Kidney (tissue), 14 donors: ENCODE results near the gene RPL13. TPM values are rescaled to one million over a fixed set of nuclear protein-coding genes. Genes with fewer than 3 reads are reported as not detected.
A peak's percentile ranks its signal among the peaks of the same experiment; 100 is the strongest.

ENCODE experiments used
- DNase-seq, 5 donors: peaks; one replicate each; pipeline ENCODE4 v3.0.0-alpha.2; 2013 to 2020
- FAIRE-seq: peaks from 2 replicates; lab custom pipeline; 2012; peaks lifted over from hg19 to GRCh38; lab: Jason Lieb, UNC
- H3K27ac ChIP-seq, 2 donors: one replicate each; pipeline ENCODE4 v1.7.0; 2013; ENCODE audit warnings: low read depth in 2 of 2, low read length in 2 of 2, inconsistent platforms in 1 of 2
- H3K27me3 ChIP-seq: one replicate; pipeline ENCODE4 v1.7.1; 2013; ENCODE audit warnings: low read length, inconsistent platforms; ENCODE audit not compliant: control insufficient read depth, insufficient read depth
- H3K36me3 ChIP-seq, 3 donors: one replicate each; pipeline versions ENCODE4 v1.7.0 to v1.7.1; 2013; ENCODE audit warnings: low read length in 3 of 3, control low read depth in 1 of 3, inconsistent platforms in 1 of 3; ENCODE audit not compliant: insufficient read depth in 3 of 3, control insufficient read depth in 2 of 3
- H3K4me1 ChIP-seq, 3 donors: one replicate each; pipeline versions ENCODE4 v1.7.0 to v1.7.1; 2013; ENCODE audit warnings: low read length in 3 of 3, inconsistent platforms in 1 of 3, low read depth in 1 of 3; ENCODE audit not compliant: control insufficient read depth in 2 of 3, insufficient read depth in 2 of 3
- H3K4me3 ChIP-seq, 3 donors: one replicate each; pipeline versions ENCODE4 v1.7.0 to v1.8.1; 2013; ENCODE audit warnings: low read length in 3 of 3, control low read depth in 1 of 3, inconsistent platforms in 1 of 3
- H3K9ac ChIP-seq, 3 donors: one replicate each; pipeline versions ENCODE4 v1.7.0 to v1.7.1; 2013; ENCODE audit warnings: low read length in 3 of 3, control low read depth in 1 of 3, inconsistent platforms in 1 of 3
- H3K9me3 ChIP-seq, 3 donors: one replicate each; pipeline versions ENCODE4 v1.7.0 to v1.7.1; 2013; ENCODE audit warnings: low read length in 3 of 3, control low read depth in 1 of 3, inconsistent platforms in 1 of 3; ENCODE audit not compliant: control insufficient read depth in 2 of 3, insufficient read depth in 1 of 3
- CTCF ChIP-seq: IDR thresholded peaks from 3 replicates; pipeline ENCODE4 v1.5.1; 2012; ENCODE audit warnings: mild to moderate bottlenecking, moderate library complexity, borderline replicate concordance; ENCODE audit not compliant: insufficient read depth; ENCODE audit errors: extremely low read depth
- intact Hi-C: fragments of 100-400 bp; cut with DNase I; formaldehyde crosslinking; loops from one replicate; pipeline ENCODE4 v1.11.1; 2022
- polyA plus RNA-seq: library from polyadenylated mRNA; stranded (reverse); fragments of 350-450 nt; fragmentation: Illumina TruSeq; extraction: RNeasy Lipid Tissue Mini Kit (QIAGEN cat#74804); gene quantifications from one replicate; pipeline ENCODE4 v1.2.3, GENCODE V29; 2014; ENCODE audit warnings: low read depth, low replicate concordance; ENCODE audit not compliant: insufficient read depth
- total RNA-seq: library from RNA; stranded (reverse); fragmentation: NEBNext Ultra II Directional; extraction: Animal tissue kit (Norgen Biotek cat#: 25700); gene quantifications from one replicate; pipeline ENCODE4 v1.2.1, GENCODE V29; 2021
- donor health status: control.
- donor health status: control.
- donor health status: control.
- donor health status: control.
- donor health status: control.
- donor health status: DM: yes; HTN: yes; CAD: no.
- donor health status: Normal renal cell carcinoma (clear cell type).

The RPL13 gene
- total and polyA plus RNA-seq, 2 donors from 2014 or later, result 1,694 to 3,146 TPM

- H3K9me3 ChIP-seq, result no peaks in the 10 kb centered on the region
- DNase-seq, result no peak
- peaks cover 0 to 7% (median 4%) of the 10 kb centered on the region in 3 donors for H3K4me1 ChIP-seq
- H3K27ac ChIP-seq, result no peak overlapping the region
- no peak overlapping the region for H3K4me3 ChIP-seq
- intact Hi-C loops, result no loop called here
- no peak overlapping the region for H3K9ac ChIP-seq
- H3K27me3 ChIP-seq, result no peaks in the 10 kb centered on the region
- no peaks in the 10 kb centered on the region for H3K36me3 ChIP-seq
- TF ChIP-seq CTCF, result no peak
- FAIRE-seq, result no peak
Observed at GRCh38 chr16:89610108-89610453, 49.6 kb downstream of the RPL13 start.

DNA sequence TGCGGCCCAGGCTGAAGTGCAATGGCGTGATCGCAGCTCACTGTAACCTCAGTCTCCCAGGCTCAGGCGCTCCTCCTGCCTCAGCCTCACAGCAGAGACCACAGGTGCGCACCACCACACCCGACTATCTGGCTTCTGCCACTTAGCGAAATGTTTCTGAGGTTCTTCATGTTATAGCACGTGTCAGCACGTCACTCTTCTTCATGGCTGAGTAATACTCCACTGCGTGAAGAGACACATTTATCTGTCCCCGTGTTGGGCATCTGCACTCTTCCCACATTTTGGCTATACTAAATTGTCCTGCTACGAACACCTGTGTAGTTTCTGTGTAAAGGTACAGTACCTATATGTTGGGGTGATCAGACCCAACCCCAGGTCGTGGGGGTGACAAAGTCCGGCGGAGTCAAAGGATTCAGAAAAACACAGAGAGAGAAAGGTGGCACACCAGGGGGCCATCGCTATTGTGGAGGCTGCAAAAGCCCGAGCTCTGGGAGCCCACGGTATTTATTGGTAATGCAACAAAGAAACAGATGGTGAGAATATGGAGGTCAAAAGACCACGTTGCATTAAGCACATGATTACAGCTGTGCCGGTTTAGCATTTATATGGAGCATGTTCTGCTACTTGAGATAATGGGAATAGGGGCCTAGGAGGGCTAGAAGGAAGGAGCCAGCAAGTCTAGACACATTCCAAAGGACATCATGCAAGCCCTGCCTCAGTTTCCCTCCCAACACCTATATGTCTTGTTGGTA is 52.1 kb downstream of the RPL13 start:
- Histone ChIP-seq H3K4me3 (no peak overlapping the region), H3K9ac (no peak overlapping the region), H3K36me3 (no peaks in the 10 kb centered on the region), H3K9me3 (no peaks in the 10 kb centered on the region), H3K27ac (no peak overlapping the region), H3K4me1 (peaks cover 0 to 12% (median 4%) of the 10 kb centered on the region in 3 donors), H3K27me3 (no peaks in the 10 kb centered on the region)
- no peak for TF ChIP-seq CTCF
- FAIRE-seq (no peak), DNase-seq (peak in 2 of 5 donors; percentile 33 to 71)
- intact Hi-C loops, result no loop called here

DNA sequence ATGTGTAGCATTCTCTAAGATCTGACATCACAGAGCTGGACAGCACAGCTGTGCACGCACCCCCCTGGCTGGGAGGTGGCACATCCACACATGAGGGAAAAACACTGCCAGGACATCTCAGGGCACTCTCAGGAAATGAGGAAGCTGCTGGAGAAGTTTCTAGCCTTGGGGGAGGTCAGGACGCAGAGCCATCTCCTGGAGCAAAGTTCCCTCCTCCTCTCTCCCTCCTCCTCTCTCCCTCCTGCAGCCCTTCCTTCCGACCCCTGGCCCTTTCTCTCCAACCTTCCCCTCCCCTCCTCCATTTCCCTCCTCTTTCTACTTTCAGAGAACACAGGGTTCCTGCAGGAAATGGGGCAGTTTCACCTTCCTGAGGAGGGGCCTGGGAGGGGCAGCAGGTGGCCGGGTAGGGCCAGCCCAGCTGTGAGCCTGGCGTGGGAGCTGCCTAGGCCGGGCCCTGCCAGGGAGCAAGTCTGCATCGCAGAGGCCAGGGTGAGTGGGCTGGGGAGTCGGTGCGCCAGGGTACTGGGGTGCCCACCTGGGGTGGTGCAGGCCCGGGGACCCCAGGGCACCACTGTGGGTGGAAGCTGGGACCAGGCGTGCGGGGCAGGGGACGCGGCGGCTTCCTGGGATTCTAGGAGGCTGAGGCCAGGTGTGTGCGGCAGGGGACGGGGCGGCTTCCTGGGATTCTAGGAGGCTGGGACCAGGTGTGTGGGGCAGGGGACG is 52.9 kb downstream of the RPL13 start, which contains the start of gene DPEP1:
Gene DPEP1 (plus strand): TSS at position 412 of the 723 bp plus-strand sequence. CDS start 16,769 bp downstream, outside the sequence.
- DNase-seq (peak in 4 of 5 donors; percentile 68 to 85 (median 79)), FAIRE-seq (no peak)
- Histone ChIP-seq H3K27me3 (no peaks in the 10 kb centered on the region), H3K27ac (peak within 1 kb of the TSS; percentile 32 to 43), H3K4me3 (peak within 1 kb of the TSS in 2 of 3 donors; percentile 38 to 56), H3K9ac (no peak within 1 kb of the TSS), H3K4me1 (peaks cover 0 to 9% (median 4%) of the 10 kb centered on the region in 3 donors), H3K9me3 (no peaks in the 10 kb centered on the region), H3K36me3 (no peaks in the 10 kb centered on the region)
- TF ChIP-seq CTCF, result no peak
- intact Hi-C loops, result no loop called here
